Epithelial cell of esophagus (primary cell): ENCODE data around the gene LHX1.

Experiments
- DNase-seq: peaks from one replicate; pipeline ENCODE4 v3.0.0; 2010; ENCODE audit warnings: low read depth
- H3K4me3 ChIP-seq: 2 replicates; pipeline ENCODE4 v1.5.1; 2011; ENCODE audit warnings: mild to moderate bottlenecking, low read length, control low read depth
- TF ChIP-seq, protein P1 (sequence below): IDR thresholded peaks from 2 replicates; pipeline ENCODE4 v1.5.1; 2011; ENCODE audit warnings: low read depth, mild to moderate bottlenecking, low read length, control low read depth, inconsistent platforms; ENCODE audit not compliant: insufficient read depth; ENCODE audit errors: missing control alignments

The LHX1 gene

DNA sequence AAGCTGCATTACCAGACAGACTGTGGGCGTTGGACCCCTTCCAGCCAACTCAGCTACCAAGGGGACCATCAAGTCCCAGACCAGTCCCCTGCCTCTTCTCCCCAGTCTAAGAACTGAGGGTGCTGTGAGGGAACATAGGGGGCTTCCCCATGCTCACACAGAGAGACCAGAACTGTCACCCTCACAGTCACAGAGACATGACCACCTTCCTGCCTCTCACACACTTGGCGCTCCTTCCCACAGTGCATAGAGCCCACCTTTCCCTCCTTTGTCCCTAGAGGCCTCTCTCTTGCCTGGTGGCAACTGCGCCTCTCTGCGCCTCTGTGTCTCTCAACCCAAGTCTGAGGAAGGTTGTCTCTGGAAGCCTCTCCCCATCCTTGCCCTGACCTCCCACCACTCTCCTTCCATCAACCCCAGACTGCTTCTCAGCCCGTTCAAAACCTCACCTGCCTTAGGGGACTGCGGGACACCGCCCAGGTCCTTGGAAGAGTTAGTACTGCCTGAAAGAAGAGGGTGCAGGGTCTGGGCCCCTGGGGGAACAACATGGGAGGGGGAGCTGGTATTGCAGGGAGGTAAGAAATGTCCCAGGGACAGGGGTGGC, 6.1 kb upstream of the LHX1 start:
- TF ChIP-seq, protein P1, sequence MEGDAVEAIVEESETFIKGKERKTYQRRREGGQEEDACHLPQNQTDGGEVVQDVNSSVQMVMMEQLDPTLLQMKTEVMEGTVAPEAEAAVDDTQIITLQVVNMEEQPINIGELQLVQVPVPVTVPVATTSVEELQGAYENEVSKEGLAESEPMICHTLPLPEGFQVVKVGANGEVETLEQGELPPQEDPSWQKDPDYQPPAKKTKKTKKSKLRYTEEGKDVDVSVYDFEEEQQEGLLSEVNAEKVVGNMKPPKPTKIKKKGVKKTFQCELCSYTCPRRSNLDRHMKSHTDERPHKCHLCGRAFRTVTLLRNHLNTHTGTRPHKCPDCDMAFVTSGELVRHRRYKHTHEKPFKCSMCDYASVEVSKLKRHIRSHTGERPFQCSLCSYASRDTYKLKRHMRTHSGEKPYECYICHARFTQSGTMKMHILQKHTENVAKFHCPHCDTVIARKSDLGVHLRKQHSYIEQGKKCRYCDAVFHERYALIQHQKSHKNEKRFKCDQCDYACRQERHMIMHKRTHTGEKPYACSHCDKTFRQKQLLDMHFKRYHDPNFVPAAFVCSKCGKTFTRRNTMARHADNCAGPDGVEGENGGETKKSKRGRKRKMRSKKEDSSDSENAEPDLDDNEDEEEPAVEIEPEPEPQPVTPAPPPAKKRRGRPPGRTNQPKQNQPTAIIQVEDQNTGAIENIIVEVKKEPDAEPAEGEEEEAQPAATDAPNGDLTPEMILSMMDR, result no peak
- H3K4me3 ChIP-seq, result no peak overlapping the region
- no peak for DNase-seq

DNA sequence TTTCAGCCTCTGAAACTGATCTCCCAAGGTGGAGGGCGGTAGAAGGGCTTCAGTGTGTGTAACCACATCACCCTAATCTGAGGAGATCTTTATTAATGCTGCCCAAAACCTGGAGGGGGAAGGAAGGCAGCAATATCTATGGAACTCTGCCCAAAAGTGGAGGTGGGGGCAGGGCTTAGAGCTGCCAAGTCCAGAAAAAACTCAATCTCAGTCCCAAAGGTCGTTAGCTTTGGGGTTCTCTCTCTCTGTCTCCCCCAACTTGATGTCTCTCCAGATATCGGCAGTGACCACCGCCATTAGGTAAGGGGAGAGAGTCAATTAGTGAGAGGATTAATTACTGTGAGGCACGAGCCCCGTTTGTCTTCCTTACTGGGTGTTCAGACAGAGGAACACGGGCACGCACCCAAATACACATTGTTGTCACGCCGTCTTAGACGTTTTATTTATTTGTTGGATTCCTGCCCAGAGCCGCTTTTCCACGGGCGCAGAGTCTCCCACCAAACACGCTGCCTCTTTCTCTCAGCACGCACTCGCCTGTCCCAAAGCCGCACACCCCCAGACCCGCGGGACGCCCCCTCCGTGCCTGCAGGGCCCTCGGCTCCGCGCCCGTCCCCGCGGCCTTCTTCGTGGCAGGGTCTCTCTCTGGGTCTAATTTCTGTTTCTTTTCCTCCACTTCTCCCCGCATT, 5.4 kb upstream of the LHX1 start:
- DNase-seq, result no peak
- TF ChIP-seq, protein P1, result no peak
- H3K4me3 ChIP-seq, result no peak overlapping the region

DNA sequence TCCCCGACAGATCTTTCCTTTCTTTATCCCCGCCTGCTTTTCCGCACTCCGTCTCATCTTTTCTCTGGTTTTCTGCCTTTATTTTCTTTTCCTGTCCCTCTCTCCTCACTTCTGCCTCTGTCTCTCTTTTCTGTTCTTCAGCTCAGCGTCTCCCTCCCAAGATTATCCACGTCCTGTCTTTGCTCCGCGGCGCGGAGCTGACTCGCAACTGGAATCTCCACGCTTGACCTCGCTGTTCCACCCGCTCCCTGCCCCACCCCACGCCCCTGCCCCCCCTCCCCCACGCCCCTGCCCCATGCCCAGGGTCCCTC, 4.9 kb upstream of the LHX1 start:
- no peak for DNase-seq
- no peak overlapping the region for H3K4me3 ChIP-seq
- TF ChIP-seq, protein P1, result no peak

DNA sequence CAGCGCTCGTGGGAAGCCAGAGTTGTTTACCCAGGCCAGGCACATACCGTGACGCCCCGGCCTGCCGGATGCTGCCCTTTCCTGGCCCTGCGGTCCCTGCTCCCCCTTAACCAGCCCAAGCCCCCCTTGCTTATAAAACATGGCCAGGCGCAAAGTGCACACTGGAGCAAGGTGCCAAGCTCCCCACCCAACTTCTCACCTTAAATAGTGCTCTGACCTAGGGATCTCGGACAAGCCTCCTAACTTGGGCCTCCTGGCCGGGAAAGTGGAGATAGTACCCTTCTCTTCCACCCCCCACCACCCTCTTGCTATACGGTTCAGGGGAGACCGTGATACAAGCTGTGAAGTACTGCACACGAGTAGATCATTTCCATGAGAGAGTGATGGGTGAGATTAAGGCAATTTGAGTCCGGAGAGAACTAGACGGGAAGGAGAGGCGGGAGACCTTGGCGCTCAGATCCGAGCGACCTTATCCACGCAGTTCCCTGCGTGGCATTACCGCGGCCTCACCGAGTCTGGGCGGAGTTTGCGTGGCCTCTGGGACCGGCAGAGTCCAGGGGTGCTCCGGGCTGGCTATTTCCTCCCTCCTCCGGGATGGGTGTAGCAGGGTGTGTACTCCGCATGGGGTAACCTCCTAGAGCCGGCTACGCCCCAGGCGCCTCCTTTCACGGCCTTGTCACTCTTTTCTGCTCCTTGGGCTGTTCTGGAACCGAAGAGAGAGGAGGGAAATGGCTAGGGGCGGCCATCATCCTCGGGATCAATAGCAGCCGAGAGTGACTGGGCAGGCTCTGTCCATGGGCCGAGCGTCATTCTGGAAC, 4.4 kb upstream of the LHX1 start:
- TF ChIP-seq, protein P1, result no peak
- H3K4me3 ChIP-seq, result no peak overlapping the region
- no peak for DNase-seq

DNA sequence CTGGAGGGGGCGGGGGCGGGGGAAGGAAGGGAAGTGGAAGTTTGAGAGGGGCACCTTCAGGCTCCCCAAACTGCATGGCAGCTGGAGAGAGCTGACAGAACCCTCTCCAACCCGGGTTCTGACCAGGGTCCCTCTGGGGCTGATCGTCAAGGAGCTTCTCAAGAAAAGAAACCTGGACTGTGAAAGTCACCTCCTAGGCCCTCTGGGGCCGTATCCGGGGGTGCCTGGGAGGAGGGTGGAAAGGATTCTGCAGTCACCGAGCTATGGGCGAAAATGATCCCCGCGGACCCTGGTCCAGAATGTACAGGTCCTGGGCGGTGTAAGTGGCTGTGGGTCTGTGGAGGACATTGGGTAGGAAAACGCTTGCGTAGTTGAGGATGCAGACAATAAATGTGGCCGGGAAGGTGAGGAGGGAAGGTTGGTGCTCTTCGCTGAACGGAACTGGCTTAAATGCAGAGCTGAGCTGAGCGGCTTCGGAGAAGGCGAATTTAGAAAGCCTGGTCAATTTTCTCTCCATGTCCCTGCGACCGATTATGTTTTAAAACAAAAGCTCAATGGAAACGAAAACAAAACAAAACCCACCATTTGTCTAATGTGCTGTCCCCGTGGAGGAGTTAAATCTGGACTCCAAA, 3.6 kb upstream of the LHX1 start:
- no peak overlapping the region for H3K4me3 ChIP-seq
- no peak for DNase-seq
- TF ChIP-seq, protein P1, result no peak

DNA sequence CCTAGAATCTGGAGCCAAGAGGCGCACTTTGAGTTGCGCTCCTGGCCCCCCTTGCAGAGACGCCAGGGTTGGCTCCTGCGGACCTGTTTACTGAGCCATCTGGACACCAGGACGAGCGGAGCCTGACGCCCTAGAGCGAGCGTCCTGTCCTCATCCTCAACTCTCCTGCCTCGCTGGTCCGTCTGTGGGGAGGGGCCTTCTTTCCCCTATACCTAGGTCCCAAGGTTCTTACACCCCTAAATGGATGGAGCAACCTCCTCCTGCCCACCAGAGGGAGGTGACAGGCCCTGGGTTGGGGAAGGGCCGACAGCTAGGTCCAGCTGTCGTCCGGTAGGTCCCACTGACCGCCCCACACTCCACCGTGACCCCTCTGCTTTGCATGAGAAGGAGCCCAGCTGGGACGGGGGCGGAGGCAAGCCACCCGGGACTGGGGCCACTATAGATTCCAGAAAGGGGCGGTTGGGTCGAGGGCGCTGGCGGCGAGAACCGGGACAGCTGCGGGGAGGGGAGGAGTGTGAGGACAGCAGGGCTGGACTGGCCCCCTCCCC, 3.1 kb upstream of the LHX1 start:
- no peak for DNase-seq
- TF ChIP-seq, protein P1, result no peak
- no peak overlapping the region for H3K4me3 ChIP-seq
